K562 (cell line): Measurements from ENCODE around the gene ACTN4. TPM values are rescaled to one million over a fixed set of nuclear protein-coding genes. Genes with fewer than 3 reads are reported as not detected.

ENCODE experiments used
- CBX3 ChIP-seq, 2 experiments: IDR thresholded peaks; 1 replicate in 1 of 2; 2 replicates in 1 of 2; pipeline ENCODE4 v1.6.1; 2012; ENCODE audit warnings: inconsistent platforms in 2 of 2, low read length in 2 of 2, borderline replicate concordance in 1 of 2, control low read depth in 1 of 2
- FOXK1 ChIP-seq: sonication (generic); formaldehyde crosslinking; IDR thresholded peaks from 2 replicates; pipeline ENCODE4 v1.8.0; 2022; ENCODE audit warnings: missing genetic modification reagents, mild to moderate bottlenecking, borderline replicate concordance
- GATA2 ChIP-seq: sonication (generic); formaldehyde crosslinking; IDR thresholded peaks from 2 replicates; pipeline ENCODE4 v1.4.0; 2020; ENCODE audit warnings: mild to moderate bottlenecking, missing genetic modification reagents
- RFX7 ChIP-seq: fragments of 250-450 bp; sonication (Bioruptor Pico); IDR thresholded peaks from 2 replicates; pipeline ENCODE4 v1.5.1; 2021; ENCODE audit warnings: mild to moderate bottlenecking
- SP1 ChIP-seq: sonication (generic); formaldehyde crosslinking; IDR thresholded peaks from 2 replicates; pipeline ENCODE4 v1.8.1; 2022; ENCODE audit warnings: mild to moderate bottlenecking, missing genetic modification reagents
- TEAD2 ChIP-seq: fragments of 450-650 bp; IDR thresholded peaks from 2 replicates; pipeline ENCODE4 v1.6.1; 2016; ENCODE audit warnings: missing genetic modification characterization, control low read depth, missing compliant biosample characterization
- VEZF1 ChIP-seq: fragments of 200-800 bp; sonication (Bioruptor generic); IDR thresholded peaks from 2 replicates; pipeline ENCODE4 v1.6.1; 2017; ENCODE audit warnings: missing genetic modification characterization, missing compliant biosample characterization
- ZBTB11 ChIP-seq, 3 experiments: fragments of 200-800 bp in 1 of 3; fragments of 250-450 bp in 1 of 3; fragments of 450-650 bp in 1 of 3; sonication (Bioruptor Pico) in 1 of 3; sonication (Bioruptor generic) in 1 of 3; formaldehyde crosslinking in 1 of 3; IDR thresholded peaks; 2 replicates each; pipeline versions ENCODE4 v1.6.1 to v1.8.0; 2016 to 2022; ENCODE audit warnings: mild to moderate bottlenecking in 2 of 3, missing genetic modification characterization in 2 of 3, missing compliant biosample characterization in 1 of 3, moderate library complexity in 1 of 3
- ZC3H4 ChIP-seq: sonication (generic); formaldehyde crosslinking; IDR thresholded peaks from 2 replicates; pipeline ENCODE4 v1.9.0; 2021; ENCODE audit warnings: missing genetic modification reagents, borderline replicate concordance
- ZKSCAN8 ChIP-seq: fragments of 200-800 bp; sonication (Bioruptor generic); IDR thresholded peaks from 2 replicates; pipeline ENCODE4 v1.6.1; 2016; ENCODE audit warnings: missing genetic modification characterization, missing compliant biosample characterization
- ZNF12 ChIP-seq: sonication (generic); formaldehyde crosslinking; IDR thresholded peaks from 2 replicates; pipeline ENCODE4 v1.4.0; 2020; ENCODE audit warnings: mild to moderate bottlenecking, missing genetic modification reagents
- polyA plus RNA-seq, 8 experiments: library from polyadenylated mRNA; depleted of rRNA in 4 of 8; stranded (reverse) in 5 of 8; unstranded in 3 of 8; fragments of >200 nt; fragmentation: Nextera tagmentation in 2 of 8; fragmentation: Illumina TruSeq in 1 of 8; extraction: Ambion mirVana in 2 of 8; extraction: Trizol in 1 of 8; gene quantifications; 2 replicates each; pipeline versions ENCODE4 v1.2.1 to v1.2.3, GENCODE V29; 2011 to 2014; ENCODE audit warnings: inconsistent platforms in 1 of 8, missing spikeins in 1 of 8
- total RNA-seq, 7 experiments: library from RNA; depleted of rRNA in 6 of 7; stranded (reverse); fragments of >200 nt in 6 of 7; fragmentation: Illumina TruSeq in 2 of 7; extraction: Trizol in 2 of 7; gene quantifications; 2 replicates each; pipeline versions ENCODE4 v1.2.1 to v1.2.3, GENCODE V29; 2011 to 2021; ENCODE audit warnings: low replicate concordance in 1 of 7
- TF ChIP-seq, protein P1 (sequence below), 2 experiments: fragments of 450-650 bp in 1 of 2; IDR thresholded peaks; 2 replicates each; pipeline ENCODE4 v1.6.1; 2011 to 2017; ENCODE audit warnings: low read depth in 2 of 2, antibody characterized with exemption in 1 of 2, borderline replicate concordance in 1 of 2, low read length in 1 of 2, mild to moderate bottlenecking in 1 of 2, mixed read lengths in 1 of 2; ENCODE audit not compliant: control insufficient read depth in 1 of 2
- TF ChIP-seq, protein P2 (sequence below): fragments of 200-800 bp; sonication (Bioruptor generic); IDR thresholded peaks from 2 replicates; pipeline ENCODE4 v1.6.1; 2017; ENCODE audit warnings: missing genetic modification characterization, missing compliant biosample characterization

Gene ACTN4
- total and polyA plus RNA-seq, 9 of the 15 experiments (the other 6 are each of a cell fraction or from before 2014, with no cell fraction given) = 3.1 to 385 (median 125) TPM

DNA sequence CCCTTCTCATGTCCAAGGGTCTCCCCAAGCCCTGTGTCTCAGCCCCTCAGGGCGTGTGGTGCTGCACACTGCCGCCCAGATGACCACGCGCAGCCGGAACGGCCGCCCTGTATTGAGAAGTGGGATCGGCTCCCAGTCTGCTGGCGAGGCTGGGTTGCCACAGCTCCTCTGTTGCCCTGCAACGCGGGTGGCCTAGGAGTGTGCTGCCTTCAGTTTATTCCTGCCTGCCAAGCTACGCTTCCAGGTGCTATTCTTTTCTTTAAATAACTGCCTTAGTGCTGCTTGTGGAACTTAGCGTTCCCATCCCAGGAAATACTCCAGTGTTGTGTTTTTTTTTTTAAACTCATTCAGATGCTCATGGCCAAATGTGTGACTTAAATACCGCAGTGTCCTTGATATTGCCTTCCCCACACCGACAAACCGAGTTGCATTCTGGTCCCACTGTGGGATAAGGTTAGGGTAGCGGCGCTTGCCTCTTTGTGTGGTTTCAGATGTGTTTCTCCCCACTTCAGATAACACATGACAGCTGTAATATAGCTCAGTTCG lies 16.6 kb downstream of the ACTN4 start (continued):
- TF ChIP-seq ZBTB11 (CRISPR knock-in tag; IDR thresholded peaks at IDR 0.05) (peak in 2 of 3 experiments; percentile 55 to 95; a peak in 3 of 6 replicates), GATA2 (CRISPR knock-in tag) (peak; percentile 44; the same call in 1 of the 2 replicates), RFX7 (CRISPR knock-in tag) (no peak), TEAD2 (tag) (no peak), SP1 (CRISPR knock-in tag) (0 out of 2 replicates have a peak, but pooled peaks have one; percentile 25), VEZF1 (CRISPR knock-in tag) (peak; percentile 9; the same call in 1 of the 2 replicates), CBX3 (IDR thresholded peaks at IDR 0.05; ENCODE audit: borderline replicate concordance in 1 of 2, low read length in 2 of 2) (peak in 1 of 2 experiments; percentile 37; a peak in 1 of 3 replicates), ZC3H4 (CRISPR knock-in tag) (0 out of 2 replicates have a peak, but pooled peaks have one; percentile 26), ZNF12 (0 out of 2 replicates have a peak, but pooled peaks have one; percentile 46), FOXK1 (CRISPR knock-in tag) (0 out of 2 replicates have a peak, but pooled peaks have one; percentile 6), ZKSCAN8 (CRISPR knock-in tag) (0 out of 2 replicates have a peak, but pooled peaks have one; percentile 14)
- TF ChIP-seq, protein P1, sequence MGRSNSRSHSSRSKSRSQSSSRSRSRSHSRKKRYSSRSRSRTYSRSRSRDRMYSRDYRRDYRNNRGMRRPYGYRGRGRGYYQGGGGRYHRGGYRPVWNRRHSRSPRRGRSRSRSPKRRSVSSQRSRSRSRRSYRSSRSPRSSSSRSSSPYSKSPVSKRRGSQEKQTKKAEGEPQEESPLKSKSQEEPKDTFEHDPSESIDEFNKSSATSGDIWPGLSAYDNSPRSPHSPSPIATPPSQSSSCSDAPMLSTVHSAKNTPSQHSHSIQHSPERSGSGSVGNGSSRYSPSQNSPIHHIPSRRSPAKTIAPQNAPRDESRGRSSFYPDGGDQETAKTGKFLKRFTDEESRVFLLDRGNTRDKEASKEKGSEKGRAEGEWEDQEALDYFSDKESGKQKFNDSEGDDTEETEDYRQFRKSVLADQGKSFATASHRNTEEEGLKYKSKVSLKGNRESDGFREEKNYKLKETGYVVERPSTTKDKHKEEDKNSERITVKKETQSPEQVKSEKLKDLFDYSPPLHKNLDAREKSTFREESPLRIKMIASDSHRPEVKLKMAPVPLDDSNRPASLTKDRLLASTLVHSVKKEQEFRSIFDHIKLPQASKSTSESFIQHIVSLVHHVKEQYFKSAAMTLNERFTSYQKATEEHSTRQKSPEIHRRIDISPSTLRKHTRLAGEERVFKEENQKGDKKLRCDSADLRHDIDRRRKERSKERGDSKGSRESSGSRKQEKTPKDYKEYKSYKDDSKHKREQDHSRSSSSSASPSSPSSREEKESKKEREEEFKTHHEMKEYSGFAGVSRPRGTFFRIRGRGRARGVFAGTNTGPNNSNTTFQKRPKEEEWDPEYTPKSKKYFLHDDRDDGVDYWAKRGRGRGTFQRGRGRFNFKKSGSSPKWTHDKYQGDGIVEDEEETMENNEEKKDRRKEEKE (IDR thresholded peaks at IDR 0.05; ENCODE audit: borderline replicate concordance in 1 of 2, control insufficient read depth in 1 of 2, low read depth in 2 of 2, low read length in 1 of 2) = 0 out of 4 replicates have a peak, but pooled peaks of 1 of the 2 experiments have one; percentile 33
- TF ChIP-seq, protein P2, sequence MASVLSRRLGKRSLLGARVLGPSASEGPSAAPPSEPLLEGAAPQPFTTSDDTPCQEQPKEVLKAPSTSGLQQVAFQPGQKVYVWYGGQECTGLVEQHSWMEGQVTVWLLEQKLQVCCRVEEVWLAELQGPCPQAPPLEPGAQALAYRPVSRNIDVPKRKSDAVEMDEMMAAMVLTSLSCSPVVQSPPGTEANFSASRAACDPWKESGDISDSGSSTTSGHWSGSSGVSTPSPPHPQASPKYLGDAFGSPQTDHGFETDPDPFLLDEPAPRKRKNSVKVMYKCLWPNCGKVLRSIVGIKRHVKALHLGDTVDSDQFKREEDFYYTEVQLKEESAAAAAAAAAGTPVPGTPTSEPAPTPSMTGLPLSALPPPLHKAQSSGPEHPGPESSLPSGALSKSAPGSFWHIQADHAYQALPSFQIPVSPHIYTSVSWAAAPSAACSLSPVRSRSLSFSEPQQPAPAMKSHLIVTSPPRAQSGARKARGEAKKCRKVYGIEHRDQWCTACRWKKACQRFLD (CRISPR knock-in tag) = 0 out of 2 replicates have a peak, but pooled peaks have one; percentile 32
